NT2/D1 (cell line): Measurements from ENCODE around the gene NDUFV2.

Experiments
- YY1 ChIP-seq: IDR thresholded peaks from 2 replicates; pipeline ENCODE4 v1.6.1; 2011; ENCODE audit not compliant: insufficient read length, insufficient read depth
- ZNF274 ChIP-seq: IDR thresholded peaks from 2 replicates; pipeline ENCODE4 v1.6.1; 2011; ENCODE audit warnings: mild to moderate bottlenecking, low read depth, low read length

GRCh38 chr18:9067823-9068222, 34.7 kb upstream of the NDUFV2 start:
- TF ChIP-seq YY1 (no peak), ZNF274 (no peak)
